PC-3 (cell line): Measurements from ENCODE around the gene CCDC91. TPM values are rescaled to one million over a fixed set of nuclear protein-coding genes. Genes with fewer than 3 reads are reported as not detected.
A peak's percentile ranks its signal among the peaks of the same experiment; 100 is the strongest.

Experiments used
- ATAC-seq: fragments of 200-7000 bp; cut with Tn5 transposase; 2 replicates; pipeline ENCODE4 v1.9.1; 2020; ENCODE audit warnings: mild to moderate bottlenecking, moderate library complexity
- BruUV-seq: library from RNA; stranded (reverse); fragments of 400-500 nt; replicated peaks from 2 replicates; lab custom pipeline; 2021; lab: Mats Ljungman, UMichigan
- CTCF ChIA-PET: fragments of 300-600 bp; sonication (Branson Sonifier 250); formaldehyde crosslinking; loops from one replicate; lab custom pipeline; 2022; ENCODE audit warnings: antibody characterized with exemption; lab: Charles Lee
- POLR2A ChIA-PET: fragments of 300-600 bp; sonication (Branson Sonifier 250); formaldehyde crosslinking; loops from one replicate; lab custom pipeline; 2022; ENCODE audit warnings: antibody characterized with exemption; ENCODE audit not compliant: unreplicated experiment; lab: Charles Lee
- DNase-seq: peaks from one replicate; pipeline ENCODE4 v3.0.0-alpha.2; 2015
- H2AFZ ChIP-seq: fragments of 300-600 bp; sonication (generic); 2 replicates; pipeline ENCODE4 v1.6.0; 2016; ENCODE audit warnings: antibody characterized with exemption, low read length
- H3F3A ChIP-seq: fragments of 300-600 bp; sonication (generic); one replicate; pipeline ENCODE4 v1.6.0; 2017; ENCODE audit warnings: antibody characterized with exemption, low read length, control low read depth, mild to moderate bottlenecking; ENCODE audit not compliant: unreplicated experiment
- H3K27ac ChIP-seq: fragments of 300-600 bp; sonication (generic); 2 replicates; pipeline ENCODE4 v1.5.1; 2016; ENCODE audit warnings: mild to moderate bottlenecking, low read length
- H3K27me3 ChIP-seq: fragments of 300-600 bp; sonication (generic); 2 replicates; pipeline ENCODE4 v1.6.1; 2016; ENCODE audit warnings: low read length, mixed read lengths
- H3K36me3 ChIP-seq: fragments of 300-600 bp; sonication (generic); 2 replicates; pipeline ENCODE4 v1.6.1; 2016; ENCODE audit warnings: low read depth, mixed run types, low read length, mixed read lengths
- H3K4me1 ChIP-seq: fragments of 300-600 bp; sonication (generic); 2 replicates; pipeline ENCODE4 v1.5.1; 2016; ENCODE audit warnings: low read length; ENCODE audit not compliant: insufficient read depth
- H3K4me2 ChIP-seq: fragments of 300-600 bp; sonication (generic); 2 replicates; pipeline ENCODE4 v1.6.0; 2016; ENCODE audit warnings: low read length
- H3K4me3 ChIP-seq: fragments of 300-600 bp; sonication (generic); 2 replicates; pipeline ENCODE4 v1.5.1; 2016; ENCODE audit warnings: mild to moderate bottlenecking, low read length, mixed read lengths
- H3K79me2 ChIP-seq: fragments of 300-600 bp; sonication (generic); 2 replicates; pipeline ENCODE4 v1.6.1; 2017; ENCODE audit warnings: low read length, mixed read lengths
- H3K9ac ChIP-seq: fragments of 300-600 bp; sonication (generic); 2 replicates; pipeline ENCODE4 v1.6.0; 2016; ENCODE audit warnings: mild to moderate bottlenecking, low read length
- H3K9me2 ChIP-seq: fragments of 300-600 bp; sonication (generic); replicated peaks from 2 replicates; pipeline ENCODE4 v1.6.1; 2016; ENCODE audit warnings: mixed run types, low read length, mixed read lengths
- H3K9me3 ChIP-seq: fragments of 300-600 bp; sonication (generic); 2 replicates; pipeline ENCODE4 v1.6.1; 2016; ENCODE audit warnings: low read length, mixed read lengths
- H4K20me1 ChIP-seq: fragments of 300-600 bp; sonication (generic); 2 replicates; pipeline ENCODE4 v1.6.1; 2016; ENCODE audit warnings: low read length, mixed read lengths
- CTCF ChIP-seq: fragments of 300-600 bp; sonication (generic); conservative IDR thresholded peaks from 2 replicates; pipeline ENCODE4 v1.5.1; 2017; ENCODE audit warnings: antibody characterized with exemption, low read depth, mild to moderate bottlenecking, low read length
- EZH2 ChIP-seq: fragments of 300-600 bp; sonication (generic); IDR thresholded peaks from one replicate; pipeline ENCODE4 v1.6.1; 2017; ENCODE audit warnings: antibody characterized with exemption, mild to moderate bottlenecking, low read length; ENCODE audit not compliant: unreplicated experiment
- EZH2phosphoT487 ChIP-seq: fragments of 300-600 bp; sonication (generic); IDR thresholded peaks from 2 replicates; pipeline ENCODE4 v1.6.1; 2018; ENCODE audit warnings: mild to moderate bottlenecking, antibody characterized with exemption, low read length, borderline replicate concordance
- intact Hi-C: fragments of 100-400 bp; cut with micrococcal nuclease; formaldehyde crosslinking; loops from 2 replicates; pipeline ENCODE4 v1.9.0; 2023
- total RNA-seq: library from RNA; depleted of rRNA; stranded (reverse); fragments of >200 nt; gene quantifications from 2 replicates; pipeline ENCODE4 v1.2.3, GENCODE V29; 2014

Gene CCDC91
- total RNA-seq, 1 experiment from 2014 or later, result 15.7 TPM

DNA sequence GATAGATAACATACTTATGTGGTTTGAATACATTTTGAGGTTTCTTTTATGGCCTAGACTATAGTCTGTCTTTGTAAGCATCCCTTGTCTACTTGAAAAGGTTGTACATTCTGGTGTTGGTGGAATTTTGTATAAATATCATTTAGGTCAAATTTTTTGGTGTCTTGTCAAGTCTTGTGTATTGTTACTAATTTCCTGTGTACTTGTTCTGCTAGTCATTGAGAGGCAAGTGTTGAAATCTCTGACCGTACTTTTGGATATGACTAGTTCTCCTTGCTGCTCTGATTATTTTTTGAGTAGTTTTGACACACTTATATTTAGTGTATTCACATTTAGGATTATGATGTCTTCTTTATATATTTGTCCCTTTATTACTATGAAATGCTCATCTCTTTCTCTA is 219.6 kb downstream of the CCDC91 start:
- POLR2A ChIA-PET, result no interaction called here
- no TSS peak for BruUV-seq

DNA sequence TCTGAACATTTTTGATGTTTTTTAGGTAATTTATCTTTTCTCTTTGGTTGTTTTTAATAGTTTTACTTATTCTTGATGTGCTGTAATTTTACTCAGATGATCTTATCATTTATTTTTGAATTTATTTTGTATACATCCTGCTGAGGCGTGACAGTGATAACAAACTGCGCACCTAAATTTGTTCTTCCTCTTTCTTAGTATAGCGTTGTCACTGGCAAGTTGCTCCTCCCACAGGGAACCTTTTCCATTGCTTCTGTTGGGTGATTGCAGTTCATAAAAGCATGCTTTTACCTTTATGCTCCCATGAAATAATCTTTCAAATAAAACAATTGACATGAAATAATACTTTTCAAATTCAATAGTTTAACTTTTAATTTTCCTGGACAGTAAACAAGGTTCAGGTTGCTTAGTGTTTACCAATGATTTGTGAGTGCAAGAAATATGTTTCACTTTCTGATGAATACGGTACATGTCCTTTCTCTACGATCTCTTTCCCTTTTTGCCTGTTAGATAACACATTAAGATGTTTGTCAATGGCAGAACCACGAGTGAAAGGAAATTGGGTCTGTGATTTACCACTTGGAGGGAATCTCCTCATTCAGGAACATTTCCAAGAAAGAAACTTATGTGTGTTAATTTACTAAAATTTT is 223.3 kb downstream of the CCDC91 start:
- no peak overlapping the region for H3K9ac ChIP-seq
- no peaks in the 10 kb centered on the region for H3K9me2 ChIP-seq
- no peaks in the 10 kb centered on the region for H3F3A ChIP-seq
- ATAC-seq (no peak), DNase-seq (no peak)
- TF ChIP-seq EZH2phosphoT487 (no peak), CTCF (no peak), EZH2 (no peak)
- no peak overlapping the region for H3K4me3 ChIP-seq
- POLR2A ChIA-PET, result no interaction called here
- no peak overlapping the region for H3K27ac ChIP-seq
- no peaks in the 10 kb centered on the region for H3K9me3 ChIP-seq
- no peaks in the 10 kb centered on the region for H3K36me3 ChIP-seq
- CTCF ChIA-PET, result no interaction called here
- no peaks in the 10 kb centered on the region for H3K4me1 ChIP-seq
- intact Hi-C loops, result no loop called here
- H4K20me1 ChIP-seq, result no peaks in the 10 kb centered on the region
- BruUV-seq, result no TSS peak
- H3K79me2 ChIP-seq, result no peaks in the 10 kb centered on the region
- H3K27me3 ChIP-seq, result no peaks in the 10 kb centered on the region
- no peak overlapping the region for H2AFZ ChIP-seq
- no peak overlapping the region for H3K4me2 ChIP-seq

More for the DNA sequence above, 219.6 kb downstream of the CCDC91 start:
- H3F3A ChIP-seq, result no peaks in the 10 kb centered on the region
- H3K36me3 ChIP-seq, result no peaks in the 10 kb centered on the region
- no peak overlapping the region for H3K4me2 ChIP-seq
- no peak overlapping the region for H3K27ac ChIP-seq
- no peaks in the 10 kb centered on the region for H3K4me1 ChIP-seq
- no peaks in the 10 kb centered on the region for H3K27me3 ChIP-seq
- no peaks in the 10 kb centered on the region for H3K79me2 ChIP-seq
- no peak overlapping the region for H3K4me3 ChIP-seq
- ATAC-seq, result no peak
- no peaks in the 10 kb centered on the region for H4K20me1 ChIP-seq
- H3K9me2 ChIP-seq, result no peaks in the 10 kb centered on the region
- intact Hi-C loops, result no loop called here
- TF ChIP-seq EZH2 (no peak), CTCF (no peak), EZH2phosphoT487 (no peak)
- H2AFZ ChIP-seq, result no peak overlapping the region
- CTCF ChIA-PET, result no interaction called here
- H3K9ac ChIP-seq, result no peak overlapping the region
- H3K9me3 ChIP-seq, result no peaks in the 10 kb centered on the region
- DNase-seq, result no peak

- peak; percentile 21 for DNase-seq
- ChIA-PET POLR2A (no interaction called here), CTCF (no interaction called here)
- Histone ChIP-seq H3K36me3 (no peaks in the 10 kb centered on the region), H3K4me2 (no peak overlapping the region), H2AFZ (no peak overlapping the region), H3K27me3 (no peaks in the 10 kb centered on the region), H4K20me1 (no peaks in the 10 kb centered on the region), H3F3A (no peaks in the 10 kb centered on the region), H3K9ac (no peak overlapping the region), H3K27ac (no peak overlapping the region), H3K4me1 (no peaks in the 10 kb centered on the region), H3K79me2 (no peaks in the 10 kb centered on the region), H3K4me3 (no peak overlapping the region), H3K9me2 (no peaks in the 10 kb centered on the region), H3K9me3 (no peaks in the 10 kb centered on the region)
- no TSS peak for BruUV-seq
- intact Hi-C loops, result no loop called here
- no peak for ATAC-seq
- no peak for TF ChIP-seq EZH2phosphoT487
Measured at GRCh38 chr12:28415755-28416154, 225.5 kb downstream of the CCDC91 start.
